SHP77 treated with DMSO at 0.1 percent for 48 hours (cell line): Measurements from ENCODE around the gene LINGO3.
"Not testable (repeated sequence)": the region's sequence is repeated elsewhere in the genome, so short reads cannot be mapped to it uniquely, and the experiment has no call there.

Experiments
- DNase-seq: peaks from one replicate; lab custom pipeline; 2025; lab: John Stamatoyannopoulos, UW

LINGO3 gene

DNA sequence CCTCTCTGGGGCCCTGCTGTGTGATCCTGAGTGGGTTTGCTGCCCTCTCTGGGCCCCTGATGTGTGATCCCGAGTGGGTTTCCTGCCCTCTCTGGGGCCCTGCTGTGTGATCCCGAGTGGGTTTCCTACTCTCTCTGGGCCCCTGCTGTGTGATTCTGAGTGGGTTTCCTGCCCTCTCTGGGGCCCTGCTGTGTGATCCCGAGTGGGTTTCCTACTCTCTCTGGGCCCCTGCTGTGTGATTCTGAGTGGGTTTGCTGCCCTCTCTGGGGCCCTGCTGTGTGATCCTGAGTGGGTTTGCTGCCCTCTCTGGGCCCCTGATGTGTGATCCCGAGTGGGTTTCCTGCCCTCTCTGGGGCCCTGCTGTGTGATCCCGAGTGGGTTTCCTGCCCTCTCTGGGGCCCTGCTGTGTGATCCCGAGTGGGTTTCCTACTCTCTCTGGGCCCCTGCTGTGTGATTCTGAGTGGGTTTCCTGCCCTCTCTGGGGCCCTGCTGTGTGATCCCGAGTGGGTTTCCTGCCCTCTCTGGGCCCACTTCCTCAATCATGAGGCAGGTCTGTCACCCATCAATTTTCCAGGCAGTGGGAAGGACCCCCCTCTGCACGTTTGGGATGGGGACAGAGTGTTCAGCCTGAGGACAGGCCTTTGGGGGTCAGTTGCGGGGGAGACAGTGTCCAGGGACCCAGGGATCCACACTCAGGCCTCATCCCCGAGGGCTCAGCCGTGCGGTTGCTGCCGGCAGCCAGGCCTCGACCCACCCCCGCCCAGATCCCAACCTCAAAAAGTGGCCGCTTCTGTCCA is 26.5 kb downstream of the LINGO3 start:
- not testable (repeated sequence) for DNase-seq

DNA sequence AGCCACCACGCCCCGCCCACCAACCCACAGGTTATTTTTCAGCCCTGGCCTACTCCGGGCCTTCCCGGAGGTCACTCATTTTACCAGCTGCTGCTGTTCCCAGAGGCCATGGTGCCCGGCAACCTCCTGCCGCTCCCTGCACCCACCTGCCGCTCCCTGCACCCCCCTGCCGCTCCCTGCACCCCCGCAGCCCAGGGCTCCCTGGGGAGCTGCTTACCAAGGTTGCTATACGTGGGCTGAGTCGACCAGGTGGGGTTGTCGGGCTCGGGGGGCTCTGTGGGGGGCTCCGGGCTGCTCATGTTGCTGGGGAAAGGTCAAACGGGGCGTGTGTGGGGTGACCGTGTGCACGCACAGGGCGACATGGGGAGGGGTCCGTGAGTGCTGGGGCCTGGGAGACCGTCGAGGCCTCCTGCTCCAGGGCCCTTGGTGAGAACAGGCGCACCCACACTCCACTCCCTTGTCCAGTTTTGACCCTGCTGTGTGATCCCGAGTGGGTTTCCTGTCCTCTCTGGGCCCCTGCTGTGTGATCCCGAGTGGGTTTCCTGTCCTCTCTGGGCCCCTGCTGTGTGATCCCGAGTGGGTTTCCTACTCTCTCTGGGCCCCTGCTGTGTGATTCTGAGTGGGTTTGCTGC is 27.2 kb downstream of the LINGO3 start:
- no peak for DNase-seq

DNA sequence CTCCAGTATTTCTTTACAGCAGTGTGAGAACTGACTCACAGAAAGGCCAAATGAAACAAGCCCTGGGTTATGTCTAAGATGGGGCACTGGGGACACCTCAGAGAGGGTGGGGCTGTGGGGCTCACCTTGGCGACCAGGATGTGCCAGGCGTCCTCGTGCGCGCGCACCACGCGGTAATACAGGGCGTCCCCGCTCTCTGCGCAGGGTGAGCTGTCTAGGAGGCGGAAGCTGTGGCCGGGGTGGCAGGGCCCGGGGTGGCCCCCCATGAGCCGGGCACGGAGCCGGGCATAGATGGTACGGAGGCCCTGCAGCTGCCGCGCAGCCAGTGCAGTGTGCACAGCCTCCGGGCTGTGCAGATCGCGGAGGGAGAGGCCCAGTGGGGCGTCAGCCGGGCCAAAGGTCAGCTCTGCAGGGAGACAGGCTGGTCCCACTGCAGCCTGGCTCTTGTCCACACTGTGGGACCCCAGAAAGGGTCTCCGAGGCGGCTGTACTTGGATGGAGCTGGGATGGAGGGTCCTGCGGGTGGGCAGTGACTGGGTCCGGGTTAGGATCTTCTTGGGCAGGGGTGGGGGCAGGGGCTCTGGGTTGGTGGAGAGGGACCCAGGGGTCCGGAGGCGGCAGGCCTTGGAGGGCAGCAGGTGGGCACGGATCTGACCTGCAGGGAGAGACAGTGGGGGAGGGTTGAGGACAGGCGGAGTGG is 29.3 kb downstream of the LINGO3 start:
- no peak for DNase-seq

DNA sequence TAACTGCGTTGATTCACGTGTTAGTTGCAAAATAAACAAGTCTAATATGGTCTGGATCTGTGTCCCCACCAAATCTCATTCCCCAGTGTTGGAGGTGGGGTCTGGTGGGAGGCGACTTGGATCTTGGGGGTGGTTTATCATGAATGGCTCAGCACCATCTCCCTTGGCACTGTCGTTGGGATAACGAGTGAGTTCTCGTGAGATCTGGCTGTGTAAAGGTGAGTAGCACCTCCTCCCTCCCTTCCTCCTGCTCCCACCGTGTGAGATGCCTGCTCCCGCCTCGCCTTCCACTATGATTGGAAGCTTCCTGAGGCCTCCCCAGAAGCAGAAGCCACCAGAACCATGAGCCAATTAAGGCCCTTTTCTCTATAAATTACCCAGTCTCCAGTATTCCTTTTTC is 30.8 kb downstream of the LINGO3 start:
- DNase-seq, result no peak

DNA sequence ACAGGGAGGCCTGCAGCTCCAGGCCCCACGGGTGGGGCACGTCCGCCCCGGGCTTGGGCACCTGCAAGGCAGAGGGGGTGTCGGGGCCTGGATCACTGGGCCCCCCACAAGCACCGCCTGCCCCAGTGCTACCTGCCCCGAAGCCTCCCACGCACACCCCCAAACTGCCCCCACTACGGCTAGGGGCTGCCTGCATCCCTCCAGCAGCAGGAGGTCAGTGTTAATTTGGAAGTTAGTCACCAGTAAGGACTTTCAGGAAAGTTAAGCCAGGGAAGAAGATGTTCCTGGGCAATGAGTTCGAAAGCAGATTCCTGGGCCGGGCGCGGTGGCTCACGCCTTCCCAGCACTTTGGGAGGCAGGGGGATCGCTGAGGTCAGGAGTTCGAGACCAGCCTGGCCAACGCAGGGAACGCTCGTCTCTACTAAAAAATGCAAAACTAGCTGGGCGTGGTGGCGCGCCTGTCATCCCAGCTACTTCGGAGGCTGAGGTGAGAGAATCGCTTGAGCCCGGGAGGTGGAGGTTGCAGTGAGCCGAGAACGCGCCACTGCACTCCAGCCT is 31.4 kb downstream of the LINGO3 start:
- DNase-seq, result no peak

DNA sequence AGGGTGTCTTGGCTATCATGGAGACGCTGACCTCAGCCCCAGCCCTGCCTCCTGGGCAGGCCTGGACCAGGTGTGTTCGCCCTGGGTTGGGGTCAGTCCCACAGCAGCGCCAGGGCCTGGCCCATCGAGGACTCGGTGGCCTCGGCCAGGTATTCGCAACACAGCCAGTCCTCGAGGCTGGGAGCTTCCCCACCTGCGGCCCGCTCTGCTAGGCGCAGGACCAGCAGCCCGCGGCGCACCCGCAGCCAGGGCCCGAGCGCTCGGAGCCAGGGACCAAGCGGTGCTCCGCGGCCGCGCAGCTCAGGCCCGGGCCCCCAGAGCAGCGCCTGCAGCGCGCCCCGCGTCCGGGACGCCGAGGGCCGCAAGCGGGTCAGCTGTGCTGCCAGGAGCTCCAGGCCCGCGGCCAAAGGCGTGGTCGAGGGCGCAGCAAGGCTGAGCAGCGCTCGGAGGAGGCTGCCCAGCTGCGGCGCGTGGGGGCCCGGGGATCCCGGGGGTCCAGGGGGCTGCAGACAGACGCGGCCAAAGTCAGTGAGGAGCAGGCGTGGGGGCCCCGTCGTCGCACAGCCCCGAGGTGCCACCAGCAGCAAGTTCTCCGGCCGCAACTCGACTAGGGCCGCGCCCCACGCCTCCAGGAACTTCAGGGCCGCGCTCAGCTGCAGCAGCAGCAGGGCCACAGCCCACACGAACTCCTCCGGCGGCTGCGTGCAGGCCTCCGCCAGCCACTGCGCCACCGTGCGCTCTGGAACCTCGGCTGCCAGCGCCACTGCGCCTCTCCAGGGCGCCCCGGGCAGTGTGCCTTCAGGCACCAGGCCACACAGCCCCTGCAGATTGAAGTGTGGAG is 32.1 kb downstream of the LINGO3 start:
- no peak for DNase-seq

DNA sequence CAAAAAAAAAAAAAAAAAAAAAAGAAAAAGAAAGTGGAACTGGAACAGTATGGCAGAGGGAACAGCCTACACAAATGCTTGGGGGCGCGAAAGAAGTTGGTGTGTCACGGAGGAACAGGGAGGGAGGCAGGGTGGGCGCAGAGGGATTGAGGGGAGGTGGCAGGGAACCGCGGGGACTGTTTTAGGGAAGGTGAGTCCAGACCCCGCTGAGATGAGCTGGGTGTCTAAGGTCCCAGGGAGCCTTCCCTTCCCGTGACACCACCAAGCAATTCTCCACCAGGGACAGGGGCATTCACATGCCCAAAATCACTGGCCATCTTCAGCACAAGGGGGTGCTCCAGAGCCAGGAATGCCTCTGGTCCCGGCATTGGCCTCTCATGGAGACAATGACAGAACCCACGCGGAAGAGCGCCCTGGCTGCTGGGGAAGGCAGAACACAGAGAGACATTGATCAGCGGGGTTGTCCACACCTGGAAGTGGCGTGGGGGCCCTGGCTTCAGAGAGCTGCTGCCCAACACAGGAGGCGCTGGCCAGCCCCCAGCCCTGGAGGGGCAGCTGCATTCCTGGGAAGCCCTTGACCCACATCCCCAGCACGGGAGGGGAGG is 32.9 kb downstream of the LINGO3 start:
- no peak for DNase-seq

DNA sequence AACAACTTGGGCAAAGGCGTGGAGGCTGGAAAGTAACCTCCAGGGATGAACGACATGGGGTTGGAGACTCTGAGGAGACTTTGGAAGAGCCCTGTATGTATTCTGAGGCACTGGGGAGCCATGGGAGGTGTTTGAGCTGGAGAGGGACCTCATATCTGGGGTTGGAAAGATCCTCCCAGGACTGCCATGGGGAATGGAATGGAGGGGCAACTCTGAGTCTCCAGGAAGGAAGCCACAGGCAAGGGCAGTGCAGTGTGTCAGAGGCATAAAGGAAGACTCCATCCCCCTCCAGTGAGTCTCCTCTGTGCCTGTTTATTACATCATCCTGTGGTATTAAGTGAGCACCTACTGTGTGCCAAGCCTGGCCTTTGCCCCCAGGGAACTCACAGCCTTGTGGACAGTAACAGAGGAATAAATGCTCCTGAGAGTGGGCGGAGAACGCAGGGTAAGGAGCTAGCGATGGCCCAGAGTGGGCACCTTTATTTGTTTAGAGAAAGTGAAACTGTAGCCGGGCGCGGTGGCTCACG is 33.7 kb downstream of the LINGO3 start:
- no peak for DNase-seq

DNA sequence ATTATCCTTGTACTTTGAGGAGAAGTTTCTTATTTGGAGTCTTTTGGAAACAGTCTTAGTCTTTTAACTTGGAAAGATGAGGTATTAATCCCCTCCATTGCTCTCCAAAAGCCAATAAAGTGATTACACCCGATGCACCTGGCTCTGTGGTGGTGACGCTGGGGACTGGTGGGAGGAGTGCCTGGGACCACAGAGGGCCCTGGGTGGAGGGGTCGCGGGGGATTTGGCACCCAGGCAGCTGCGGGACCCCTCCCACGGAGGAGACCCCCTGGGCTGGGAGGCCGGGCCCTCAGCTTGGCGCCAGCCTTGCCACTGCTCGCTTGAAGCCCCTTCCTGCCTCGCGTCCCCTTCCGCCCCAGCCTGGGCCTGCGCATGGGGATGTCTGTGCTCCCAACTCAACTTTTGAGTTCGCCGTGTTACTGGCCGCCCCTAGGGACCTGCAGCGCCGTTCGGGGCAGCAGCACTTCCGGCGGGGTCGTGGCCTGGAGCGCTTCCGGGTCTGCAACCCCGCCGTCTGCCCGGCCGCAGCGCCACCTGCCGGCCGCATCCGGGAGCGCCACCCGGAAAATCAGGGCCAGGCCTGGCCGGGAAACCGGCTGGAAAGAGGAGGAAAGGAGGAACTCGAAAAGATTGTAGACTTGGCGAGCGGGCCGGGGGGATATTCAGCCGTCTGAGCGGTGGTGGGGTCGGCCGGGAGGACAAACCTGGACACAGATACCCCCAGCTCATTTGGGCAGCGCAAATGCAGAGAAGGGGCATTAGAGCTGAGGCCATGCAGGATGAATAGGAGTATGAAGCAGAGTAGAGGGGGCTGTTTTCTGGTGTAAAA is 34.4 kb downstream of the LINGO3 start:
- DNase-seq, result peak; percentile 56

DNA sequence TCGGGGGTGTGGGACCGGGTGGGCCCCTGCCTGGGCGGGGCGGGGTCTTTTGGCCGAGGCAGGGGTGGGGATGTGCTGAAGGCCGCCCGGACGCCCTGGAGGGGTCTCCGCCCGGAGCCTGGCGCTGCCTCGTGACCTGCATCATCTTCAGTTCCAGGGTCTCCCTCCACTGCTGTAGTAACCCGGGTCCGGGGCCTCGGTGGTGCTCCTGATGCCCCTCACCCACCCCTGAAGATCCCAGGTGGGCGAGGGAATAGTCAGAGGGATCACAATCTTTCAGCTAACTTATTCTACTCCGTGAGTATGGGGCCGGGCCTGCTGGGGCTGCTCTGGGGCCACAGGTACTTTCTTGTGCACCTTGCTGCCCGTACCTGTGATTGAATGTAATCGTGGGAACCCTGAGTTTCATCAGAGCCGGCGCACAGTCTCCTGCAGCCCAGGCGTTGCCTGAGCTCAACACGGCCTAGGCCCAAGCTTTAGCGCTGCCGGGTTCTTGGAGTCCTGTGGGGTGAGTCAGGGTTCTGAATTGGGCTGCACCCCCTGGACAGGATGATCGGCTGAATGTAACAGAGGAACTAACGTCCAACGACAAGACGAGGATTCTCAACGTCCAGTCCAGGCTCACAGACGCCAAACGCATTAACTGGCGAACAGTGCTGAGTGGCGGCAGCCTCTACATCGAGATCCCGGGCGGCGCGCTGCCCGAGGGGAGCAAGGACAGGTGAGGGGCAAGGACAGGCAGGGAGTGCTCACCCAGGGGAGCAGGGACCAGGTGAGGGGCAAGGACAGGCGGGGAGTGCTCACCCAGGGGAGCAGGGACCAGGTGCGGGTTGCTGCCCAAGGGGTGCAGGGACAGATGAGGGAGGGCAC is 36.5 kb downstream of the LINGO3 start:
- DNase-seq, result no peak

DNA sequence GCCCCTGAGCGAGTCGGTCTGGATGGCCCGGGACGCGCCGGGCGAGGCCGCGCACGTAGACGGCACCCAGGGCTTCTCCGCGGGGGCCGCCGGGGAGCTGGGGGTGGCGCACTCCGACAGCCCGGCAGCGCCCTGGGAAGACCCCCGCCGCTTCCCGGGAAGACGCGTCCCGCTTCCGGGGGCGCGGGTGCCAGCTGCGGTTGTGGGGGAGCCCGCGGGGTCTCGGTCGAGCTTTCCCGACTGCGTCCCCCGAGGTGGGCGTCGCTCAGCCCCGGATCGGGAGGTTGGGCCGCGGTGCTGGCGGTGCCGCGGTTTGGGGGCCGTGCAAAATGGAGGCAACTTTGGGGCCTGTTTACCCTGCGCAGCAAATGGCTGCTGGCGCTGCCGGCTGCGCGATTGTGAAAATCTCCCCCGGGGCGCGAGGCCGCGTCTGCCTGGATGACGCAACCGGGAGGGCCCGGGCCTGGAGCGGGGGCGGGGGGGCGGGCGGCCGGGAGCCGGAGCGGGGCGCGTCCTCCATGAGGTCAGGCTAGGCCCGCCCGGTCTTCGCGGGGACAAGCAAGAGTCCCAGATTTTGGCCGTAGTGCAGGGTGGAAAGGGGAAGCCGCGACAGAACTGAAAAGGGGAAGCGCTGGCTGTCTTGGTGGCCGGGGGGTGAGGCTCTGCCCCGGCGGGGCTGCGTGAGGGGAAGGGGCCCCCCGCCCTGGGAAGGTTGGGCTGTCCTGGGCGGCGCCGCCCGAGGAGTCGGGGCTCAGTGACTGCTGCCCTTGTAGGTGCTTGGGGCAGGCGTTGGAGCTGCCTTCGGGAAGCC is 37.3 kb downstream of the LINGO3 start:
- DNase-seq, result no peak

DNA sequence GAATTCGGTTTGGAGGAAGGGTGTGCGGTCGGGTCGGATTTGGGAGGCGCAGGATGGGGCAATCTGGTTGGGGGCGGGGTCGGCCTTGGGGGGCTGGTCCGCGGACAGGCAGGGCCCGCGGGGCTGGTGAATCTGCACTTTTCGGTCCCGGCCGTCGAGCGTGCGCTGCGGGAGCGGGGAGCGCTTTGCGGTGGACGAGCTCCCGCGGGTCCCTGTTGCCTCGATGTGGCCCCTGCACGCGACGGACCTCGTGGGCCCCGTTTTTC is 37.9 kb downstream of the LINGO3 start:
- no peak for DNase-seq

DNA sequence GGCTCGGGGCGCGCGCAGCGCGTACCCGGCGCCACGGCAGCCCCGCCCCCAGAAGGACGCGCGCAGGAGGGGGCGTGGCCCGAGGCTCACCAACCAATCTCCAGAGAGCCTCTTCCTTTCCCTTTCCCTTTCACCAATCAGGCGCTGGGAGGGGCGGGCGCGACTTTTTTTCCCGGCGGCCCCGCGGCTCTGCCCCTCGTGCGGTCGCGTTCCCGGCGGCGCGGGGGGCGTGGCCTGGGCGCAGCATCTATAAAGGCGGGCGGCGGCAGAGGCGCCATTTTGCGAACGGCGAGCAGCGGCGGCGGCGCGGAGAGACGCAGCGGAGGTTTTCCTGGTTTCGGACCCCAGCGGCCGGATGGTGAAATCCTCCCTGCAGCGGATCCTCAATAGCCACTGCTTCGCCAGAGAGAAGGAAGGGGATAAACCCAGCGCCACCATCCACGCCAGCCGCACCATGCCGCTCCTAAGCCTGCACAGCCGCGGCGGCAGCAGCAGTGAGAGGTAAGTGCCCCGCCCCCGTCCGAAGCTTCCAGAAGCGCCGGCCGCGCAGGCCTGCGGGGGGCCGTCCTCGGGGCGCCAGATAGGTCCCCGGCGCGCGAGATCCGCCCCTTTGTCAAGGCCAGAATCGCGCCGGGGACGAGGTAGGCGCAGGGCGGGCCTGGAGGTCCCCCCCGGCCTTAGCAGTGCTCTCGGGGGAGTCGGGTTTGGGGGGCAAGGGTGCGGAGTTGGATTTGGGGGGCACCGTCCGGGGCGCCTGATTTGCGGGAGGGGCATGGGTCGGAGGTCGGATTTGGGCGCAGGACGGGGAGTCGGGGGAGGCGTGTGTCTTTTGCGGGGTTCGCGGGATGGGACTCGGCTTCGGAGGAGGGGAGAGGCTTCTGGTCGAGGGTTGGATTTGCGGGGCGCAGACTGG is 38.5 kb downstream of the LINGO3 start:
- peak; percentile 70 for DNase-seq

DNA sequence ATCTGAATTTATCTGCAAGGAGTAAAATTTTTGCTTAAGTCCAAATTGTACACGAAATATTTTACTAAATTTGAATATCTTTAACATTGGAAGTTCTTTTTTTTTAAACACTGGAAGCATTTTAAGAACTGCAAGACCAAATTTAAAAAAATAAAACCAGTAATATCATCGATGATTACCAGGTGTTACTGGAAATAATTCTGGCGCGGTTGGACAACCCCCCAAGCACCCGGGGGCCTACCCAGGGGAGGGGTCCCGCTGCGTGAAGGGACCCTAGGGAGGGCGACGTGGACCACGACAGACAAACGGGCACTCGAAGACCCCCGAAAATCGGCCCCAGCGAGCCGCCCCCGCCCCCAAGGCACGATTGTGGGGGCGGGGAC is 39.1 kb downstream of the LINGO3 start:
- DNase-seq, result no peak

DNA sequence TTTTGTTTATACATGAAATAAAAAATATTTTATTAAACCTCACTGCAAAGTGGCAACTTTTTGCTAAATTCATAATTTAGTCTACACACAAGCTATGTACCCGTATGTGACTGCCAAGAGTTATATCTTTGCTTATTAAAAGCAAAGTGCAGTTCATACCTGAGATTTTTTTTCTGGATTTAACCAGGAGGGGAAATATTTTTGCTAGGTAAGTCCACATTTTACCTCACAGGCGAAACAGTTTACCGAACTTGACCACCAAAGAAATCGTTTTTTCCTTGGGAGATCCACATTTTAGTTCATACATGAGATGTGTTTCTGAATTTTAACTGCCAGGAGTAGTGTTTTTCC is 39.5 kb downstream of the LINGO3 start:
- no peak for DNase-seq

DNA sequence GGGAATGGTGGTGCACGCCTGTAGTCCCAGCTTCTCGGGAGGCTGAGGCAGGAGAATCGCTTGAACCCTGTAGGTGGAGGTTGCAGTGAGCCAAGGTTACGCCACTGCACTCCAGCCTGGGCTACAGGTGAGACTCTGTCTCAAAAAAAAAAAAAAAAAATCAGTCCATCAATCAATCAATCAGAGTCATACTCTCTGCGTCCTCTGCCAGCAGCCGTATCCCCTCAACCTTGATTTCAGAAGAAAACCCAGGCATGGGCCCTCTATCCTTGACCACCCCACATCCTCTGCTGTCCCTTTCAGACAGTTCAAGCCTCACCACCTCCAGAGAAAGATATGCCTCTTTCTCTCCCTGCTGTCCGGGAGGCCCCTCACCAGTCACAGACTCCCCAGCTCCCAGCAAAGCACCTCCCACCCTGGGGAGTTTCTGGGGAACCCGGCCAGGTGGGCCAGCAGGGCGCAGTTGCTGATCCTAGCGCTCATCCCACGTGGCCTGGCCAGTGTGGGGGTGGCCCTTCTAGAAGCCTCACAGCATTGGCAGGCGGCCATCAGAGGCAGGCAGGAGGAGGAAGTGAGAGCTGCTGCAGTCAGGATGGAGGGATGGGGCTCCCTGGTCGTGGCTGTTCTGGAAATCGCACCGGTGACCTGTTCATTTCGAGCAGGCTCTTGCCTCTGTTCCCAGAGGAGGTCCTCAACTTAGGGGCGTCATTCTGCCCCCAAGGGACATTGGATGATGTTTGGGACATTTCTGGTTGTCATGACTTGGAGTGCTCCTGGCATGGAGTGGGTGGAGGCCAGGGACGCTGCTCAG is 41.6 kb downstream of the LINGO3 start:
- peak; percentile 55 for DNase-seq
